Measurements from ENCODE around the gene MYL2. TPM values are rescaled to one million over a fixed set of nuclear protein-coding genes. Genes with fewer than 3 reads are reported as not detected.

The MYL2 gene
- total RNA-seq, 1 donor from 2014 or later, result not detected

DNA sequence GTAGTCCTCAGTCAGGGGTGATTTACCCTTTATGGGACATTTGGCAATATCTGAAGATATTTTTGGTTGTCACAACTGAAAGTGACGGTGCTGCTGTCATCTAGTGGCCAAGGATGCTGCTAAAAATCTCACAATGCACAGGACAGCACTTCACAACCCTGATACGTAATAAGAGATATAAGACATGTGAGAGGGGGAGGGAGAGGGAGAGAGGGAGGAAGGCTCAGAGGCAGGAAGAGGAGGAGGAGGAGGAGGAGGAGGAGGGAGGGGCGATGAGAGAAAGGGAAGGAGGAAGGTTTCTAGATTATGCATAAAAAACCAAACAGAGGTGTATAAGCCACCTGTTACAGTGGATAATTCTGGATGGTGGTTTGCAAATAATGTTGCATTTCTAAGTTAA lies 14.3 kb downstream of the MYL2 start:
- Histone ChIP-seq H3K4me1 (no peaks in the 10 kb centered on the region), H3K9me3 (no peaks in the 10 kb centered on the region), H3K27me3 (peaks cover 9% of the 10 kb centered on the region), H3K27ac (no peak overlapping the region), H3K36me3 (no peaks in the 10 kb centered on the region), H3K4me3 (no peak overlapping the region)
- no peak for ATAC-seq
- intact Hi-C loops (cut with DNase I), result no loop called here
- TF ChIP-seq, protein P1, sequence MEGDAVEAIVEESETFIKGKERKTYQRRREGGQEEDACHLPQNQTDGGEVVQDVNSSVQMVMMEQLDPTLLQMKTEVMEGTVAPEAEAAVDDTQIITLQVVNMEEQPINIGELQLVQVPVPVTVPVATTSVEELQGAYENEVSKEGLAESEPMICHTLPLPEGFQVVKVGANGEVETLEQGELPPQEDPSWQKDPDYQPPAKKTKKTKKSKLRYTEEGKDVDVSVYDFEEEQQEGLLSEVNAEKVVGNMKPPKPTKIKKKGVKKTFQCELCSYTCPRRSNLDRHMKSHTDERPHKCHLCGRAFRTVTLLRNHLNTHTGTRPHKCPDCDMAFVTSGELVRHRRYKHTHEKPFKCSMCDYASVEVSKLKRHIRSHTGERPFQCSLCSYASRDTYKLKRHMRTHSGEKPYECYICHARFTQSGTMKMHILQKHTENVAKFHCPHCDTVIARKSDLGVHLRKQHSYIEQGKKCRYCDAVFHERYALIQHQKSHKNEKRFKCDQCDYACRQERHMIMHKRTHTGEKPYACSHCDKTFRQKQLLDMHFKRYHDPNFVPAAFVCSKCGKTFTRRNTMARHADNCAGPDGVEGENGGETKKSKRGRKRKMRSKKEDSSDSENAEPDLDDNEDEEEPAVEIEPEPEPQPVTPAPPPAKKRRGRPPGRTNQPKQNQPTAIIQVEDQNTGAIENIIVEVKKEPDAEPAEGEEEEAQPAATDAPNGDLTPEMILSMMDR (IDR thresholded peaks at IDR 0.05), result no peak
- no peak for DNase-seq

DNA sequence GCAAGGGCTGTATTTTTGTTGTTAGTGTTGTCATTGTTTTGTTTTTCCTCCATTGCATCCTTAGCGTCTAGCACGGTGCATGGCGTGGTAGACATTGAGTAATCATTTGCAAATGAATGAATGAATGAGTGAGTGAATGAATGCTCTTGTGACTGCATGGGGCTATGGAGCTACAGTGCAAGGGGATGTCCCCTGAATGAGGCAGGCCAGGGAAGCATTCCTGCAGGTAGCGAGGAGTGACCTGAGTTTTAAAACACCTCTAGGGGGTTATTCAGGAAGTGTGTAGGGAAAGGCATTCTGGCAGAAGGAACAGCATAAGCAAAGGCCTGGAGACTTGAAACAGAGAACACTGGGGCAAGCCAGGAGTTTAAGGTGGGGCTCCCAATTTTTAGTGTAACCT lies 16.9 kb downstream of the MYL2 start:
- intact Hi-C loops (cut with DNase I), result no loop called here
- TF ChIP-seq, protein P1 (IDR thresholded peaks at IDR 0.05), result no peak
- H3K27me3 ChIP-seq, result peaks cover 9% of the 10 kb centered on the region
- ATAC-seq (no peak), DNase-seq (no peak)
- no peak overlapping the region for H3K4me3 ChIP-seq
- no peaks in the 10 kb centered on the region for H3K9me3 ChIP-seq
- H3K36me3 ChIP-seq, result no peaks in the 10 kb centered on the region
- H3K4me1 ChIP-seq, result no peaks in the 10 kb centered on the region
- no peak overlapping the region for H3K27ac ChIP-seq

DNA sequence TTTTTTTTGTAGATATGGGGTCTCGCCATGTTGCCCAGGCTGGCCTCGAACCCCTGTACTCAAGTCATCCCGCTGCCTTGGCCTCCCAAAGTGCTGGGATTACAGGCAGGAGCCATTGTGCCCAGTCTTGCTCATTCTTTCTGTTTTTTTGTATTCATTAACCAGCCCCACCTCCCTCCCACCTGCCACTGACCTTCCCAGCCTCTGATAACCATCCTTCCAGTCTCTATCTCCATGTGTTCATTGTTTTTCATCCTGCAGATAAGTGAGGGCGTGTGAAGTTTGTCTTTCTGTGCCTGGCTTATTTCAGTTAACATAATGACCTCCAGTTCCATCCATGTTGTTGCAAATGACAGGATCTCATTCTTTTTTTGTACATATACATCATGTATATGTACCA lies 19.0 kb downstream of the MYL2 start:
- intact Hi-C loops (cut with DNase I), result no loop called here
- no peak for DNase-seq

DNA sequence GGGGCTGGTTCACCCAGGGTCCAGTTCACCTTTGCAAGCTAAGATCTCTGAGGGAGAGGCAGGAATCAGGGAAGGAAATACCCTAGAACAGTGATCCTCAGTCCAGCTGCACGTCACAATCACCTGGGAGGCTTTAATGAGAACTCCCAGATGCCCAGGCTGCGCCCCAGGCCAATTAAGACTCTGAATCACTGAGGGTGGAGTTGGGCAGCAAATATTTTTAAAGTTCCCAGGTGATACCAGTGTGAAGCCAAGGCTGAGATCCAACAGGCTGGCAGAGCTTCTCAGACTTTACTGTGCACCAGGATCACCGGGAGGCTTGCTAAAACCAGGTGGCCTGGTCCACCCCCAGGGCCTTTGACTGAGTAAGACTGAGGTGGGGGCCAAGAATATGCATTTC lies 23.8 kb downstream of the MYL2 start:
- H3K4me1 ChIP-seq, result no peaks in the 10 kb centered on the region
- TF ChIP-seq, protein P1 (IDR thresholded peaks at IDR 0.05), result no peak
- no peak overlapping the region for H3K27ac ChIP-seq
- H3K27me3 ChIP-seq, result peaks cover 18% of the 10 kb centered on the region
- H3K9me3 ChIP-seq, result no peaks in the 10 kb centered on the region
- intact Hi-C loops (cut with DNase I), result no loop called here
- ATAC-seq (no peak), DNase-seq (no peak)
- no peak overlapping the region for H3K4me3 ChIP-seq
- H3K36me3 ChIP-seq, result no peaks in the 10 kb centered on the region

More for the DNA sequence above, 19.0 kb downstream of the MYL2 start:
- Histone ChIP-seq H3K4me1 (no peaks in the 10 kb centered on the region), H3K27ac (no peak overlapping the region), H3K4me3 (no peak overlapping the region), H3K27me3 (peaks cover 4% of the 10 kb centered on the region), H3K9me3 (no peaks in the 10 kb centered on the region), H3K36me3 (no peaks in the 10 kb centered on the region)
- no peak for ATAC-seq
- TF ChIP-seq, protein P1 (IDR thresholded peaks at IDR 0.05), result no peak

DNA sequence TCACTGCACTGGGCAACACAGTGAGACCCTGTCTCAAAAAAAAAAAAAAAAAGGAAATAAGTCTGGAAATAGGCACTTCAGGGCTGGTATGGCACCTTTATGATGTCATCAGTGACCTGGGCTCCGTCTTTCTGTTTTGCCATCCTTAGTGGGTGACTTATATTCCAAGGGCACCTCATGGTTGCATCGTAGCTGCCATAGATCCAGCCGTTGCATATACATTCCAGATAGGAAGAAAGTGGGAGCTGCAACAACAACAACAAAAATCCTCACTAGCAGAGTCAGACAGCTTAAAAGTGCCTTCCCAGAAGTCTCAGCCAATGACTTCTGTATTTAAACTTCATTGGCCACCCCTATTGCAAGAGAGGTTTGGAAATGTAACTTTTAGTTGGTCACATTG lies 26.4 kb downstream of the MYL2 start:
- Histone ChIP-seq H3K27ac (no peak overlapping the region), H3K9me3 (no peaks in the 10 kb centered on the region), H3K36me3 (no peaks in the 10 kb centered on the region), H3K4me1 (no peaks in the 10 kb centered on the region), H3K4me3 (no peak overlapping the region), H3K27me3 (peaks cover 18% of the 10 kb centered on the region)
- DNase-seq, result no peak
- TF ChIP-seq, protein P1 (IDR thresholded peaks at IDR 0.05), result no peak
- intact Hi-C loops (cut with DNase I), result no loop called here
- ATAC-seq, result no peak

DNA sequence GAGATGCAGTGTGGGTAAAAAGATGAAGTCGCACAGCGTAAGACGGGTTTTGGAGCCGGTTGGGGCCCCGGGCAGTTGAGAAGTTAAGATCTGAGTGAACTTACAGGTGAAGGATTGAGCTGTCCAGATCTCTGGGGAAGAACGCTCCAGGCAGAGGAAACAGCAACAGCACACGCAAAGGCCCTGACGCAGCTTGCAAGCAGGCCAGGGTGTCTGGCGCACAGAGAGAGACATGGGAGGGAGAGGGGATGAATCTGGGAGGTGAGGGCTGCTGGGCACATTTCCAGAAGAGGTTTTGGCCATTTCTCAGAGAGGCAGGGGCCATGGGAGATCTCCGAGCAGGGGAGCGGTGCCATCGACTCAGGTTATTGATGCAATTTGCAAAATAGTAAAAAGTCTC lies 31.0 kb downstream of the MYL2 start:
- no peaks in the 10 kb centered on the region for H3K4me1 ChIP-seq
- ATAC-seq, result no peak

More for the DNA sequence above, 31.0 kb downstream of the MYL2 start:
- TF ChIP-seq, protein P1 (IDR thresholded peaks at IDR 0.05), result no peak
- Histone ChIP-seq H3K36me3 (no peaks in the 10 kb centered on the region), H3K9me3 (no peaks in the 10 kb centered on the region), H3K4me3 (no peak overlapping the region), H3K27me3 (peaks cover 13% of the 10 kb centered on the region), H3K27ac (no peak overlapping the region)
- intact Hi-C loops (cut with DNase I), result no loop called here
- no peak for DNase-seq

All from upper lobe of right lung (tissue), 1 donor.